HG03175 (cell line): ENCODE results near the gene ZDHHC6.
"Not testable (repeated sequence)": the region's sequence is repeated elsewhere in the genome, so short reads cannot be mapped to it uniquely, and the experiment has no call there.

Source experiments
- ATAC-seq: cut with Tn5 transposase; IDR thresholded peaks from one replicate; pipeline ENCODE4 v1.9.1; 2021; ENCODE audit warnings: mild to moderate bottlenecking, moderate library complexity; ENCODE audit not compliant: unreplicated experiment

ZDHHC6 gene

GRCh38 chr10:112393341-112393740, 53.4 kb downstream of the ZDHHC6 start:
- no peak for ATAC-seq

GRCh38 chr10:112390125-112390703, 56.5 kb downstream of the ZDHHC6 start:
- ATAC-seq: peak; percentile 33

- peak; percentile 75 for ATAC-seq
These were observed 57.4 kb downstream of the ZDHHC6 start for GRCh38 chr10:112389271-112389822.

GRCh38 chr10:112388548-112388947, 58.2 kb downstream of the ZDHHC6 start:
- ATAC-seq: no peak

GRCh38 chr10:112388056-112388455, 58.7 kb downstream of the ZDHHC6 start:
- not testable (repeated sequence) for ATAC-seq

GRCh38 chr10:112385201-112385600, 61.5 kb downstream of the ZDHHC6 start:
- no peak for ATAC-seq

- ATAC-seq: no peak
These were observed 62.6 kb downstream of the ZDHHC6 start for GRCh38 chr10:112384141-112384540.

- ATAC-seq: no peak
These were observed 63.4 kb downstream of the ZDHHC6 start for GRCh38 chr10:112383325-112383724.

- ATAC-seq: no peak
These were observed 64.0 kb downstream of the ZDHHC6 start for GRCh38 chr10:112382515-112383235.
